Muscle of arm (tissue), 12 donors: ENCODE measurements around the gene TMED1. TPM values are rescaled to one million over a fixed set of nuclear protein-coding genes. Genes with fewer than 3 reads are reported as not detected.

Source experiments
- DNase-seq: peaks from one replicate; pipeline ENCODE4 v3.0.0-alpha.2; 2013
- polyA plus RNA-seq, 12 donors: library from polyadenylated mRNA; unstranded; fragments of 120-200 nt; gene quantifications; one replicate each; pipeline ENCODE4 v1.2.1, GENCODE V29; 2013; ENCODE audit not compliant: insufficient read length in 12 of 12

TMED1 gene
- polyA plus RNA-seq, 12 donors = 23.9 to 39.4 (median 29.5) TPM; not detected in 1

DNA sequence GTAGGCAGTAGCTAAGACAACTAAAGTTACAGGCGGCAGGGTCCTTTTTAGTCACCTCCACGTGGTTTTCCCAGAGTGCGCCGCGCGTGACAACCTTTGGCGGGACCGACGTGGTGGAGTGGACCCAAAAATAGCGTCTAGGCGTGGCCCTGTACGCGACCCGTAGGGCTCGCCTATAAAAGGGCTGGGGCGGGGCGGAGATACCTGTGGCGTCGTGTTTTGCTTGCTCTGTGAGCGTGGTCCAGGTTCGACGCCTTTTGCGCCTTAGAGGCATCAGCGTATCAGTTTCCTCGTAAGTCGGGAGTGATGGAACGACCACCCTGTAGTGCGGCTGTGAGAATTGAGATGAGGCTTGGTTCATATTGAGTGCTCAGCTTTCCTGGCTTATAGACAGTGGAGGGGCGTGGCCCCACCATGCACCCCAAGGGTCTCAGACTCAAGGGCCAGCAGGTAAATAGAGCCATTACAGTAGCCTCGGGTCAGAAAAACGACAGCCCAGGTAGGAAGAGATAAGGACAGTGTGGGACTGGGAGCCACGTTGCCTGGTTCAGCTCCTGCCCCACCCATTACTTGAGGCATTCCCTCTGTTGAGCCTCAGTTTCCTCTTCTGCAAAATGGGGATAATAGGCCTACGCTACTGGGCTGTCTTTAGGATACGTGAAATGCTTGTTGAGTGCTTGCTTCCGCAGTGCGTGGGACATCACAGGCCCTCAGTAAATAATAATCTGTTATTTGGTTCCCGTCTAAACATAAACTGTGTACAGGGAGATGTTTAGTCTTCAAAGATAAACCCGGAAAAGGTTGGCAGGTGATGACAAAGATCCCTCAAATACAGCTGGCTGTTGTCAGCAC is 693 bp upstream of the TMED1 start:
- DNase-seq = no peak

DNA sequence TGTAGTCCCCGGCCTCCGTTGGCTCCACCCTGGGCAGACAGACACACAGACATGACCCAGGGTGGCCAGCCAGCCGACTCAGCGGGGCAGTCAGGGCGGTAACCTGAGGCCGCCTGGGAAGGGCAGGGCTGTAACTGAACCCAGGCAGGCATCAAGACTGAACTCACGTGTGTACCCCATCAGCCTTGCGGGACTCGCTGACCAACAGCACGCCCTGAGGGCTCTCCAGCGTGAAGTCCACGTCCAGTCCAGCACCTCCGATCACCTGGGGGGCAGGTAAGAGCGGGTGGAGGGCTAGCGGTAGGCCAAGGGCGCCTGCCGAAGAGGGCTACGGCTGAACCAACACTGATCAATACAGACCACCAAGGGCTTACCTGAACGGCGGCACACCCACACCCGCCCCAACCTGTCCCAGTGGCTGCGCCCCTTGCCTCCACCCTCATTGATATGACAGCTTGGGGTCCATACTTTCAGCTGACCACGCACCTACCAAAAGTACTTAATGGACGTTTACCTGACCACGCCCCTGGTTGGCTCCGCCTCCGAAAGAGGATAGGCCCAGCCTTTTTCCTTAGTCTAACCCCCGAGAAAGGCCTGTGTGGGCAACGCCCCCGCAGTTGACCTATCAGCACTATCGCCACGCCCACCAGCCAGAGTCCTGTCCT is 791 bp downstream of the TMED1 start:
- DNase-seq = no peak

DNA sequence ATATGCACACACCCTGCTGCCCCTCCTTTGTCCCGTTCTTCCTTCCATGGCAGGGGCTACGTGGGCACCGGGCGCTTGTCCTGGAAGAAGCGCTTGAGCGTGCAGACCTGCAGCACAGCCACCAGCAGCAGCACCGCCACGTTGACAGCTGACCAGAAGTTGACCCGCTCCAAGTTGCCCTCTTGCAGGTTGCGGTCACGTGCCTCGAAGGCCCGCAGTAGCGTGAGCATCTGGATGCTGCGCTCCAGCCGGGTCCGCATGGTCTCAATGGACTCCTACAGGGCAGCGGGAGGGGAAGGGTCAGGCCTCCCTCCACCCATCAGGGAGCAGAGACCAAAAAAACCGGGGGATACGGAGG is 3.1 kb downstream of the TMED1 start:
- DNase-seq = no peak

DNA sequence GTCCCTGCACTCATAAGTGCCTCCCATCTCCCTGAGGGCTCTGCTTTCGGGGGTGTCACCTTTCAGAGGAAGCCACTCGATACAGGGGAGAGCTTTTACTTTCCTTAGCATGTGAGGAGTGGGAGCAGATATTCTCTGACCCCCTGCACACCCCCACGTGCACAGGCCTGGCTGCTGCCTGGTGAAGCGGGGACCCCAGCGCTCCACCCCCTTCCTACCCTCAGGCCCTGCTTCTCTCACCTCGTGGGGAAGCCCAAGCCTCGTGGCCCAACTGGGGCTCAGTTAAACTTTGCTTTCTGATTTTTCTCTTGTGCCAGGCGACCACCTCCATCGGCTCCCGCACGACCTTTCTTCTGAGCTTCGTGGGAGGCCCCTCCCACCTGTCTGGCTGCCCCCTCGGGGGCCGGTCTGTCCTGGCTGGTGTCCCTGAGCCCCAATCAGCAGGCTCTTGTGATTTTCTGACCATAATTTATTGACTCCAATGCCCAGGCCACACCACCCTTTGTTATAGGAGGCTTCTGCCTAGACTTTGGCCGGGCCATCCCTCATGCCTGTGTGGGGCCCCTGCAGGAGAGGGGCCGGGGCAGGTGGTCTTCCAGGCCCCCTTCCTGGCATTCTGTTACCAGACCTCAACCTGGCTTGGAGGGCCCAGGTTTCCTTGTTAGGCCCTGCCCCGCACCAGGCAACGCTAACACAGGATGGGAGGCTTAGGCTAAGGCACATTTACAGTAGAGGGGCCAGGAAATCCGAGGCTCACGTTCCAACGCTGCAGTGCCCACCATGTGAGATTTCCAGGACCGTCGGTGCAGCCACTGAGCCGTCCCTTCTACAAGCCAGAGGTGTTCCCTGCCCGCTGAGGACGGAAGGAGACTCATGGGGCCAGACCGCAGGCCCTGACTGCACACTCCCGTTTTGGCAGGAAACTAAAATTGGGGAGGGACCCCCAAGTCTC is 3.7 kb downstream of the TMED1 start:
- DNase-seq = no peak

DNA sequence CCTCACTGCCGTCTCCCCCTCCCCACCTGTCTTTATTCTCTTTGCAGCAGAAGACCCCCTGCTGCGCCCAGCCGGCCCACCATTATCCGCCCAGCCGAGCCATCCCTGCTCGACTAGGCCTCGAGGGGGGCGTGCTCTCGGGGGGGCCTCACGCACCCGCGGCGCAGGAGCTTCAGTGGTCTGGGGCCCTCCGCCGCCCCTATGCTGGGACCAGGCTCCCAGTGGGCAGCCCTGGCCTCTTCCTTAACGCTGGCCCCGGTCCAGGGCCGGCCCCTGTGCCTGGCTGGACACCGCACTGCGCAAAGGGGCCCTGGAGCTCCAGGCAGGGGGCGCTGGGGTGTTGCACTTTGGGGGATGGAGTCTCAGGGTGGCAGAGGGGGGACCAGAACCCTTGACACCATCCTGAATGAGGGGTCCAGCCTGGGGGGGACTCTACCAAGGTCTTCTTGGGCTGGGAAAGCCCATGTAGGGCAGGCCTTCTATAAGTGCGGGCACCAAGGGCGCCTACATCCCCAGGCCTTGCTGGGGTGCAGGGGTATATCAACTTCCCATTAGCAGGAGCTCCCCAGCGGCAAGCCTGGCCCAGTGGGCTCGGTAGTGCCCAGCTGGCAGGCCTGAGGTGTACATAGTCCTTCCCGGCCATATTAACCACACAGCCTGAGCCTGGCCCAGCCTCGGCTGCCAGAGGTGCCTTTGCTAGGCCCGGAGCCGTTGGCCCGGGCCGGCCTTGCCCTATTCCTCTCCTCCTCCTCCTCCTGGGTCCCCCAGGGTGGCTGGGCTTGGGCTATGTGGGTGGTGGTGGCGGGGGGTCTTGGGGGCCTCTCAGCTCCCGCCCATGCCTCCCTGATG is 4.9 kb downstream of the TMED1 start:
- no peak for DNase-seq

- no peak for DNase-seq
Observed at GRCh38 chr19:10830370-10830769, 5.6 kb downstream of the TMED1 start.

GRCh38 chr19:10829967-10830366 is 6.0 kb downstream of the TMED1 start:
- no peak for DNase-seq

- DNase-seq = no peak
Observed at GRCh38 chr19:10828981-10829821, 6.8 kb downstream of the TMED1 start.

DNA sequence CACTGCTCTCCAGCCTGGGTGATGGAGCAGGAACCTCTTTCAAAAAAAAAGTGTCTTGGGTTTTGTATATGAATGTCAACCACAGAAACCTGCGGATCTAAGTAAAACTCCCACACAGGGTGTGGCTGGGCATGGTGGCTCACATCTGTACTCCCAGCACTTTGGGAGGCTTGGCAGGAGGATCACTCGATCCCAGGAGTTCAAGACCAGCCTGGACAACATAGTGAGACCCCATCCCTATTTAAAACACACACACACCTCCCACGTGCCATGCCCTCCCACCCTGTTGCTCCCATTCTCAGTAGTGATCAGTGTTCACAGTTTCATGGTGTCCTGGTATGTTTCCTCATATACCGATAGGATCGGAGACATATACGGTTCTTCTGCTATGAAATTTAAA is 9.2 kb downstream of the TMED1 start:
- DNase-seq = no peak

DNA sequence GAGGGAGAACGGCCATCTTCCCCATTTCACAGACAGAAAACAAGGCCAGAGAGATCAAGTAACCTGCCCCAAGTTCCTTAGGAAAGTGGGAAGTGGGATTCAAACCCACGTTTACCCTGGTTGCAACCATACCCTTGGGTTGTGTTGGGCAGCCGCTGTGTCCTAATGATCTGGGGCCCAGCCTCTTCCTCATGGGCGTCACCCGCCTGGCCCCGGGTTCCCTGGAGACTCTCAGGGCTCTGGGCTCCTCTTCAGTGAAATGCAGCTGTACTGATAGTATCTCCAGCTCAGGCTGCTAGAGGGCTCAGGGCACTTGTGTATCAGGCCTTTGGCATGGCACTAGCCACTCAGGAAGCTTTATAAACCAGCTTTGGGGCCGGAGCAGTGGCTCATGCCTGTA is 9.8 kb downstream of the TMED1 start:
- DNase-seq = no peak

DNA sequence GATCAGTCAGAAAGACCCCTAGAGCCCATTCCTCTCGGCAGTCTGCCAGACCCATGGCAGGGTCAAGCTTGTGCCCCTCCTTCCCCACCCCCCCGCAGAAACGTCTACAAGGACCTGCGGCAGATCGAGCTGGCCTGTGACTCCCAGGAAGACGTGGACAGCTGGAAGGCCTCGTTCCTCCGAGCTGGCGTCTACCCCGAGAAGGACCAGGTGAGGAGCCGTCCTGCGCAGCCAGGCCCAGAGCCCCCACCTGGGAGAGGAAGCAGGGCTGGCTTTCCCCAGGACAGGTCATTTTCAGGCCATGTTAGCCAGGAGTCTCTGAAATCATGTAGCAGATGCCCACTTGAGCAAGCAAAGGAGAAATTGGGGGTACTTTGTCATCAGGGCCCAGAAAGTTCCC is 12.3 kb downstream of the TMED1 start:
- no peak for DNase-seq

GRCh38 chr19:10820173-10820572 is 15.8 kb downstream of the TMED1 start:
- DNase-seq = no peak

DNA sequence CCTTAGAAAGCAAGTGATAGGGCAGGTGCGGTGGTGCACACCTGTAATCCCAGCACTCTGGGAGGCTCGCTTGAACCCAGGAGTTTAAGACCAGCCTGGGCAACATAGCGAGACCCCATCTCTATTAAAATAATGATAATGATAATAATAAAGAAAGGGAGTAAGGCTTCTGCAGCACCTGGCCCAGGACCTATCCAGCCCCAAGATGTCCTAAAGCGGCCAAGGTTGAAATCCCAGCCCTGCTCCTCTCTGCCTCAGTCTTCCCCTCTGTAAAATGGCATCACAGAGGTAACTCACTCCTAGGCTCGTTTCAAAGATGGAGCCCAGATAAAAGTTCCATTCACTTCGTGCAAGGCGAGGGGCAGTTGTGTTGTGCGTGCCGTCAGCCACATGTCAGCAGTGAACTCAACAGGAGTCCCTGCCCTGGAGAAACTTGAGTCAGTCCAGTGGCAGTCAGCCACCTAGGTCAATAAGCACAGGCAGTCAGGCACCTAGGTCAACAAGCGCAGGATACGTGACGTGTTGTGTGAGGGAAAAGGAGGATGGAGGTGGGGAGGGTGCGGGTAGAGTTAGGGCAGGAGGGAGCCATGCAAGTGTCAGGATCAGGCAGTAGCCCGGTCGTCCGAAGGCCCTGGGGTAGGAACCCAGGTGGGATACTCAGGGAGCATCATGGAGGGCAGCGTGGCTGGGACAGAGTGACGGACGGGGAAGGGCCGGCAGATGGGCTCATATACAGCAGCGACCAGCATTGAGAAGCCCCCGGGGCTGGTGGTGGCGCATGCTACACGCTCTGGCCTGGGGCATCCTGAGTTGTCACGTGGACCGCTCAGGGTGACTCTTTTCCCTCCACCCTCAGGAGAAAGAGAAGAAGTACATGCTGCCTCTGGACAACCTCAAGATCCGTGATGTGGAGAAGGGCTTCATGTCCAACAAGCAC is 16.6 kb downstream of the TMED1 start:
- DNase-seq = no peak

DNA sequence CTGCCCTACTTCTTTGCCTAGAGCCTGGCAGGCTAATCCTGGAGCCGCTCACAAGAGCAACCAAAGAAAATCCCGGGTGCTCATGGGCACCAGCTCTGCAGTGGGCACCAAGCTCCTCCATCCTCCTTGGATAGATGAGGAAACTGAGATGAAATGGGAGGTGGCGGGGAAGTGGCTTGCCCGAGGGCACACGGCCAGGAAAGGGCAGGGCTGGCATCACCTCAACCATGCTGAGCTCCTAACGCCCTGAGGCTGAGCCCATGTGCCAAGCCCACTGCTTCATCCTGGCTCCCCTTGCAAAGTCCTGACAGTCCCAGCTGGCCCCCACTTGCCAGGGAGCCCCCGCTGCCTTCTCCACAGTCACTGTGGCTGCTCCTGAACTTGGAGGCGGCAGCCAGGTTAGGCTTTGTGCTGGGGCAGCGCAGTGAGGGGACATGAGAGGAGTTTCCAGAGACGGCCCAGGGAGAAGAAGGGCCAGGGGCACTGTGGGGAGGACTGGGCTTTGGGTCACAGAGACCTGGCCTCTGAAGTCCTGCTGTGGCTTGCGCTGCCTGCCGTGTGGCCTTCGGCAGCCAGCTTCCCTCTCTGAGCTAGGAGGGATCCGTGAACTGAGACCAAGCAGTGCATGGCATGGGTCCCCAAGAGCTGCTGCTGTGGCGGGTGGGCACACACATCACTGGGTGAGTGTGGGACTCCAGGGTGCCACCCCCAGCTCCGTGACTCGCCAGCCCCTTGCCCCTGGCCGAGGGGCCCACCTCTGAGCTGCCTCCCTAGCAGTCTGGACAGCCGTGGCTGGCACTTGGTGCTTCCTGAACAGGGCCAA is 17.5 kb downstream of the TMED1 start:
- DNase-seq = no peak

DNA sequence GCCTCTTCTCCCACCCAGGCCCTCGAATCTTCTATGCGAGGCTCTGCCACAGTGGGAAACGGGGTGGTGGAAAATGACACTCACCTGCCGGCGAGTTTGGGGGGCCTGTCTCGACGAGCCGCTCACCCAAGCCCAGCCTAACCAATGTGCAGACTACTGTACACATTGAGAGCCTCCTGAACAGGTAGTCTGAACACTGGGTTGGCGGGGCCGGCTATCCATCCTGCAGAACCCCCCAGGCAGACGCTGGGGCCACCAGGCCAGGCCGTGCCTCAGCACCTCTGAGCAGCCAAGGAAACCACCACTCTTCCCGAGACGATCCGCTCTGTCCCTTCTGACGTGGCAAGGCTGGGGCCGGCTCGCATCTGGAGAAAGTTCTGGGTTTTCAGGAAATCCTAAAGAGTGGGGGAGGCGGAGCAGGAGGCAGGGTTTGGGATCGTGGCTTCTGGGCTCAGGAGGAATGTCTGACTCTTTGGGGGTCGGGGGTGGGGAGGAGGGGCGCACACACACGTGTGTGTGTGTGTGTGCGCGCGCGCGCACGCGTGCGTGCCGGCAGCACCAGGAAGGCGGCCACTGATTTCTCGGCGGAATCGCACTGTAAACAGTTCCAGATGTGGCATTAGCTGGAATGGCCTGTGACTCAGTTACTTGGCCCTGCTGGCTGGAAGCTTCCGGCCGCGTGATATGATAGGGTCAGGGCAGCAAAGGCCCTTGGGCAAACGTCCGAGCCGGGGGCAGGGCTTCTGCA is 18.5 kb downstream of the TMED1 start:
- peak; percentile 90 for DNase-seq

GRCh38 chr19:10816691-10817090 is 19.3 kb downstream of the TMED1 start:
- DNase-seq = no peak

- no peak for DNase-seq
Observed at GRCh38 chr19:10815969-10816644, 19.9 kb downstream of the TMED1 start.
